HUES48 (cell line): ENCODE measurements around the gene C6orf89.
A peak's percentile ranks its signal among the peaks of the same experiment; 100 is the strongest.

ENCODE experiments used
- H3K27ac ChIP-seq: one replicate; pipeline ENCODE4 v1.7.0; 2013; ENCODE audit warnings: low read depth, low read length, inconsistent platforms
- H3K27me3 ChIP-seq: 2 replicates; pipeline ENCODE4 v1.6.1; 2013; ENCODE audit warnings: mild to moderate bottlenecking, low read length; ENCODE audit not compliant: control insufficient read depth, insufficient read depth
- H3K36me3 ChIP-seq: 2 replicates; pipeline ENCODE4 v1.6.1; 2013; ENCODE audit warnings: low read length; ENCODE audit not compliant: control insufficient read depth, insufficient read depth
- H3K4me1 ChIP-seq: 2 replicates; pipeline ENCODE4 v1.6.1; 2013; ENCODE audit warnings: mild to moderate bottlenecking, low read length; ENCODE audit not compliant: control insufficient read depth, insufficient read depth
- H3K4me3 ChIP-seq: 2 replicates; pipeline ENCODE4 v1.5.1; 2013; ENCODE audit warnings: mild to moderate bottlenecking, low read depth, low read length
- H3K9ac ChIP-seq: 2 replicates; pipeline ENCODE4 v1.6.1; 2013; ENCODE audit warnings: mild to moderate bottlenecking, low read depth, low read length, moderate library complexity
- H3K9me3 ChIP-seq: 2 replicates; pipeline ENCODE4 v1.6.1; 2013; ENCODE audit warnings: low read length; ENCODE audit not compliant: control insufficient read depth, insufficient read depth

Gene C6orf89, protein sequence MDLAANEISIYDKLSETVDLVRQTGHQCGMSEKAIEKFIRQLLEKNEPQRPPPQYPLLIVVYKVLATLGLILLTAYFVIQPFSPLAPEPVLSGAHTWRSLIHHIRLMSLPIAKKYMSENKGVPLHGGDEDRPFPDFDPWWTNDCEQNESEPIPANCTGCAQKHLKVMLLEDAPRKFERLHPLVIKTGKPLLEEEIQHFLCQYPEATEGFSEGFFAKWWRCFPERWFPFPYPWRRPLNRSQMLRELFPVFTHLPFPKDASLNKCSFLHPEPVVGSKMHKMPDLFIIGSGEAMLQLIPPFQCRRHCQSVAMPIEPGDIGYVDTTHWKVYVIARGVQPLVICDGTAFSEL

GRCh38 chr6:36885461-36886401 lies at the start of gene C6orf89:
C6orf89 (plus strand) TSS chr6:36885952; CDS start chr6:36899445, 13,493 bp downstream.
- peaks cover 5% of the 10 kb centered on the region; the same call in 1 of the 2 replicates for H3K4me1 ChIP-seq
- H3K4me3 ChIP-seq = peak within 1 kb of the TSS; percentile 73
- peak within 1 kb of the TSS; percentile 30 for H3K27ac ChIP-seq
- H3K36me3 ChIP-seq = no peaks in the 10 kb centered on the region
- peaks cover 3% of the 10 kb centered on the region; the same call in 1 of the 2 replicates for H3K9me3 ChIP-seq
- H3K9ac ChIP-seq = peak within 1 kb of the TSS; percentile 38; the same call in 1 of the 2 replicates
- H3K27me3 ChIP-seq = no peaks in the 10 kb centered on the region

DNA sequence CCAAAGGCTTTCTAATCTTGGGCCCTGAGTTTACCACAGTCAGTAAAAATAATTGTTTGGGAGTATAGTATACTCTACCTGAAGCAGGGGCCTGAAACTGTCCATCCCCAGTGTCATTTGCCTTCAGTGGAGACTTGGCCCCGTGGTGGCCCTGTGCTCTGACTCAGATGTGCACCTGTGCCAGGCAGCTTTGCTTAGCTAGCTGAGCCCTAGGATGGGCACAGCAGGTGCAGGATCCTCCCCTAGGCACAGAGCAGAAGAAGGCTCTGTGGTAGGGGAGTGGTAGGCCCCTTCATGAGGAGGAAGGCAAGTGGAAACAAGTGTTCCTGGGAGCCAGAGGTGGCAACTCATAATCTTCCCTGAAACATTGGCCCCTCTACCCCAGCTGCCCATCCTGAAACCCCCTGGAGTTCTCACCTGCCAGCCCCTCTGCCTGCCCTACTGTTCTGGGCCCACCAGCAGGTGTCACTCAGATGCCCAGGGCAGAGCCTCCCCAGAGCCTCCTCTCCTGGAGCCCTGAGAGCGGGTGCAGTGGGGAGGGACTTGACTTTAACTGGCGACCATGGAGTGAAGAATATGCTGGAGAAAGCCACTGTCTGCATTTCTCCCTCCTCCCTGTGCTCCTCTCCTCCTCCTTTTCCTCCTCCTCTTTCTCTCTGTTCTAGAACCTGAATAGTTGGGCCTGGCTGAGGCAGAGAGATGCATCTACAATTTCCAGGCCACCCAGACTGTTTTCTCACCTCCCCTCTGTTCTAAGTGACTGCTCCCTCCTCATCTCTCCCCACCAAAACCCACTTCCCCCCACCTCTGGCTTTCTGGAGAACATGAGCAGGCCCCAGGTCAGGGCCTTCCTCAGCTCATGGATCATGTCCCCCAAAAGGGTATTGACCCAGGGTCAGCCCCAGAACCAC lies 49.4 kb upstream of the C6orf89 start:
- no peaks in the 10 kb centered on the region for H3K36me3 ChIP-seq
- H3K4me3 ChIP-seq = no peak overlapping the region
- no peak overlapping the region for H3K27ac ChIP-seq
- peaks cover 56% of the 10 kb centered on the region for H3K27me3 ChIP-seq
- H3K9ac ChIP-seq = no peak overlapping the region
- H3K4me1 ChIP-seq = peaks cover 6% of the 10 kb centered on the region; the same call in 1 of the 2 replicates
- H3K9me3 ChIP-seq = no peaks in the 10 kb centered on the region

DNA sequence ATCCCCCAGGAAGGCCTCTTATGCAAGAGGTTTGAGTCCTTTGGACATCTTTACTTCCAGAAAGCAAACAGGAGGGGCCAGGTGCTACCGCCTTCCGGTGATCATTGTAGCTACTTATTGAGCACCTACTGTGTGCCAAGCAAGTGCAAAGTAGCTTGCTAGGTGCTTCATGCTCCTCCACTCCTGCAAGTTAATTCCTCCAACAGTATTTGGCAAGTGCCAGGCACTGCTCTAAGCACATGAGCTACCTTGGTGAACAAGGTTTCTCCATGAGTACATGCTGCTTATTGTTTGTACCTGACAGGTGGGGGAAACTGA lies 48.8 kb upstream of the C6orf89 start:
- no peak overlapping the region for H3K9ac ChIP-seq
- H3K9me3 ChIP-seq = no peaks in the 10 kb centered on the region
- H3K4me3 ChIP-seq = no peak overlapping the region
- peaks cover 62% of the 10 kb centered on the region for H3K27me3 ChIP-seq
- H3K4me1 ChIP-seq = peaks cover 6% of the 10 kb centered on the region; the same call in 1 of the 2 replicates
- no peak overlapping the region for H3K27ac ChIP-seq
- no peaks in the 10 kb centered on the region for H3K36me3 ChIP-seq

DNA sequence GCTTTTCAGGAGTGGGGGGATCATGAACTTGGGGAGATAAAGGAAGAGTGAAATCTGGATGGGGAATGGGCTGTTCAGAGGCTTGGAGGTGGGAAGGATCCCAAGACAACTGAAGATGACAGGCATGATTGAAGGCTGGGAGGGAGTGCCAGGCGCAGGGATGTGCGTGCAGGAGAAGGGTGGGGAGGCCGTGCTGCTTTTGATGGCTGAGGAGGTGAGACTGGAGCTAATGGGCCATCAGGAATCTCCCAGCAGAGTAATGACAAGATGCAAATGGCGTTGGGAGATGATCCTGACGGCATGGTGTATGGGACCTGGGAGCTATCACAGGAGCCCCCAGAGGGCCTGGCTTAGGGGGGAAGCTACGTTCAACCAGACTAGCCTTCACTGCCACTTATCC lies 48.1 kb upstream of the C6orf89 start:
- H3K27ac ChIP-seq = no peak overlapping the region
- no peak overlapping the region for H3K9ac ChIP-seq
- H3K36me3 ChIP-seq = no peaks in the 10 kb centered on the region
- H3K27me3 ChIP-seq = peaks cover 64% of the 10 kb centered on the region
- no peak overlapping the region for H3K4me3 ChIP-seq
- no peaks in the 10 kb centered on the region for H3K9me3 ChIP-seq
- H3K4me1 ChIP-seq = peaks cover 6% of the 10 kb centered on the region; the same call in 1 of the 2 replicates

DNA sequence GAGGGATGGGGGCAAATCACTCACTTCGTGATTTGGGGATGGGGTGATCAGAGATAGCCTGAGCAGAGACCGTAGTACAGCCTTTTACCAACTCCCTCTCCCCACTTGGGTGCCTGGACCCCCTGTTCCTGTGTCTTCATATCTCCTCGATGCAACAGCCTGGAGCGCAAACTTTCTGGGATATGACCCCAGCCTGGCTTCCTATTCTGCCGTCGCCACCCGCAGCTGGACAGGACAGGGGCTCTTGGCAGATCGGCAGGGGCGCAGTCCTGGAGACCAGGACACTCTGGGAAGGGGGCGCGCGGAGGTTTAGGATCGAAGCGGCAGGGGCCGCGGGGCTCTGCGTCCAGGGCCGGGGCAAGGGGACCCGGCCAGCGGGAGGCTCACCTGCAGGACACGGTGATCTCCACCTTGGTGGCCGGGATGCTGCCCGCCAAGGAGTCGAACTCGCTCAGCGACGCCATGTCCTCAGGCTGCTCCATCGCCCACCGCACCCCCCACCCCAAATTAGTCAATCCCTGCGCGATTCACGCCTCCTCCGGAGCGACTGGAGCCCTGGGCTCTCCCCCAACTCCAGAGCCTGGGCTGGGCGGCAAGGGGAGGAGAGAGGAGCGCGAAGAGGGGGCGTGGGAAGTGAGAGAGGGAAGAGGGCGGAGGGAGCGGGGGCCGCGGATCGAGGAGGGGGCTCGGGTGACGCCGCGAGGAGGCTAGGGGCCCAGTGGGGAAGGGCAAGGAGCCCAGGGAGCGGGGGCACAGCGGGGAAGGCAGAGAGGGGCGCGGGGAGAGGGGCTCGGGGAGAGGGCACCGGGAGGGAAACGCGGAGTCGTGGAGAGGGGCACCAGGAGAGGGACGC lies 46.6 kb upstream of the C6orf89 start, which contains the start of gene CPNE5:
TSS of gene CPNE5 (minus strand) at position 549 of the 853 bp plus-strand sequence. CDS start at position 482, 67 bp downstream.
- Histone ChIP-seq H3K27me3 (peaks cover 64% of the 10 kb centered on the region), H3K4me3 (peak within 1 kb of the TSS; percentile 68), H3K9me3 (no peaks in the 10 kb centered on the region), H3K9ac (no peak within 1 kb of the TSS), H3K36me3 (no peaks in the 10 kb centered on the region), H3K27ac (no peak within 1 kb of the TSS), H3K4me1 (peaks cover 6% of the 10 kb centered on the region; the same call in 1 of the 2 replicates)

DNA sequence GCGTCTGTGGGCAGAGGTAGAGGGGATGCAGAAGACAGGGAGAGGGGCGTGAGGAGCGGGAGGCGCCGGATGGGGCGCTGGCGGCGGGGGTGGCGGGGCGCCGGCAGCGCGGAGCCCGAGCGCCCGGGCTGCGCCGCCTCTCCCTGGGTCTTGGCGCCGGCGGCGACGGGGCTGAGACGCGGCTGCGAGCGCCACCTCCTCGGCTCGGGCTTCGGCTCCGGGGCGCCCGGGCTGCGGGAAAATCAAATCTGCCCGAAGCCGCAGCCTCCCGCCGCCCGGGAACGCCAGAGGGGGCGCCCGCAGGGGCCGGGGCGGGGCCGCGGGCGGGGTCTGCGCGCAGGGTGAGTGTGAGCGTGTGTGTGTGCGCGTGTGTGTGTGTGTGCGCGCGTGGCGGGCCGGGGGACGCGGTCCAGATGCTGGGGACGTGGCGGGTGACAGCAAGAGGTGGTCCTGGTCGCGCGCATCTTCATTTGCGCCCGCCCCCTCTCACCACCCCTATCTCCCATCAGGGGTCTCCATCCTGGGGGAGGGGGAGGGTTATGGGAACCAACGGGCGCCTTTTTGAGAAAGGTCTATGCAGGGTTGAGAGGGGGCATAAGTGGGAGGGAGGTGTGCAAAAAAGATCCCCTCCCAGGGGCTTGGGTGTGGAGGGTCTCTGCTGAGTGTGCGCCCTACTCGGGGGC lies 45.9 kb upstream of the C6orf89 start:
- Histone ChIP-seq H3K27me3 (peaks cover 64% of the 10 kb centered on the region), H3K36me3 (no peaks in the 10 kb centered on the region), H3K27ac (no peak overlapping the region), H3K9ac (no peak overlapping the region), H3K4me1 (peaks cover 3% of the 10 kb centered on the region; the same call in 1 of the 2 replicates), H3K9me3 (no peaks in the 10 kb centered on the region), H3K4me3 (peak overlapping the region; percentile 68)

- Histone ChIP-seq H3K9ac (no peak overlapping the region), H3K9me3 (no peaks in the 10 kb centered on the region), H3K36me3 (no peaks in the 10 kb centered on the region), H3K4me1 (no peaks in the 10 kb centered on the region), H3K27ac (no peak overlapping the region), H3K4me3 (peak overlapping the region; percentile 68), H3K27me3 (peaks cover 60% of the 10 kb centered on the region)
Measured at GRCh38 chr6:36840432-36841403, 45.0 kb upstream of the C6orf89 start.

DNA sequence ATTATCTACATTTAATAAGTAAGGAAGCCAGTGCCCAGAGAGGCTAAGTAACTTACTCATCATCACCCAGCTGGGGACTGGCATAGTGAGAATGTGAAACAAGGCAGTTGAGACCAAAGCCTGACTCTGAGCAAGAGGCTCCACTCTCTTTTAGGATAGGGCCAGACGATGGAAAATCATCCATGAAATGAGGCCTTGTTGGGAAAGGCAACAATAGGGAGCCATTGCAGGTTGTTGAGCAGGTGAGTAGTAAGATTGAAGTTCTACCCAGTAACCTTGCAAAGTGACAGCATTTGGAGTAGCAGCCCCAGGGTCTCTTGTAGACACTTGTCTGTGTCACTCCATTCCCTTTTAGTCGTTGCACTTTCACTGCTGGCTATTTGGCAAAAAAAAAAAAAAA lies 44.0 kb upstream of the C6orf89 start:
- H3K27ac ChIP-seq = no peak overlapping the region
- no peak overlapping the region for H3K4me3 ChIP-seq
- peaks cover 50% of the 10 kb centered on the region for H3K27me3 ChIP-seq

GRCh38 chr6:36843170-36843569 lies 42.6 kb upstream of the C6orf89 start:
- Histone ChIP-seq H3K27ac (no peak overlapping the region), H3K9ac (no peak overlapping the region), H3K9me3 (no peaks in the 10 kb centered on the region), H3K36me3 (no peaks in the 10 kb centered on the region), H3K4me3 (no peak overlapping the region), H3K4me1 (peaks cover 2% of the 10 kb centered on the region), H3K27me3 (peaks cover 41% of the 10 kb centered on the region)

More for the DNA sequence above, 44.0 kb upstream of the C6orf89 start:
- Histone ChIP-seq H3K9me3 (no peaks in the 10 kb centered on the region), H3K4me1 (no peaks in the 10 kb centered on the region), H3K36me3 (no peaks in the 10 kb centered on the region), H3K9ac (no peak overlapping the region)
